Fibroblast of mammary gland (primary cell): ENCODE measurements around the gene ADRA1B.
"Not testable (repeated sequence)": the region's sequence is repeated elsewhere in the genome, so short reads cannot be mapped to it uniquely, and the experiment has no call there.

Experiments used
- DNase-seq: peaks from one replicate; pipeline ENCODE4 v3.0.0-alpha.2; 2010; ENCODE audit warnings: low read depth
- H3K4me3 ChIP-seq: 2 replicates; pipeline ENCODE4 v1.5.1; 2011; ENCODE audit warnings: low read depth, mild to moderate bottlenecking, low read length, moderate library complexity; ENCODE audit not compliant: control insufficient read depth
- CTCF ChIP-seq: conservative IDR thresholded peaks from 2 replicates; pipeline ENCODE4 v1.5.1; 2011; ENCODE audit warnings: low read depth, low read length, inconsistent platforms; ENCODE audit not compliant: control insufficient read depth, insufficient read depth

Gene ADRA1B

DNA sequence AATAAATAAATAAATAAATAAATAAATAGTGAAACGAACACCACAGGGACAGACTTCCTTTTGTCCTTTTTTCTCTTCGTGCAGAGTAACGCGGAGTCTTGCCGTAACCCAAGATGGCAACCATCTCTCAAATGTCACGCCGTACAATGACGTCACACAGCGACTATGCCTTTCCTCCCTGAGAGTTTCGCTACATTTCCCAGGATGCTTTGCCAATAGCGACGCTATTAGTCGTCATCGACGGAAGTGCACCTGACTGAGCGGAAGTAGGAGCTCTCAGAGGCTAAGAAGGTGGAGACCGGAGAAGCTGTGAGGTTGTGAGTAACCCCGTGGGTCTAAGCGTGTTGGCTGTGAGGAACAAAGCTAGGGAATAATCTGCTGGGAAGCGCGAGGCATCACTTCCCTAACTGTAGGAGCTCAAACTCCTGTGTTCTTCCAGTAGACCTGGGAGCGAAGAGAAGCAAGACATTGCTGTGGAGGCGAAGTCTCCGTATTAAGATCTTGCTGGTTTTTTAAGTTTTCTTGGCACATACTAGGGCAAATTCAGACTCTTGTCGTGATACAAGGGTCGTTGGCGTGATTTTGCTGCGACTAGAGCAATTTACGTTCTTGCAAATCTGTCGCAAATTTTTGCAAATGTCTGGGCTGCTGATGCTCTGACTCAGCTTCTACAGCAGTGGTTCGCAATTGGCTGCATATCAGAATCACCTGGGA lies 92.8 kb downstream of the ADRA1B start, which contains the start of gene TTC1:
TSS of gene TTC1 (plus strand) at position 263 of the 714 bp plus-strand sequence. CDS start 1,390 bp downstream, outside the sequence.
- TF ChIP-seq CTCF, result no peak
- peak; percentile 100 for DNase-seq
- H3K4me3 ChIP-seq, result peak within 1 kb of the TSS; percentile 73

GRCh38 chr5:160009591-160009989 lies 93.3 kb downstream of the ADRA1B start:
- TF ChIP-seq CTCF, result no peak
- peak overlapping the region; percentile 73 for H3K4me3 ChIP-seq
- DNase-seq, result no peak

DNA sequence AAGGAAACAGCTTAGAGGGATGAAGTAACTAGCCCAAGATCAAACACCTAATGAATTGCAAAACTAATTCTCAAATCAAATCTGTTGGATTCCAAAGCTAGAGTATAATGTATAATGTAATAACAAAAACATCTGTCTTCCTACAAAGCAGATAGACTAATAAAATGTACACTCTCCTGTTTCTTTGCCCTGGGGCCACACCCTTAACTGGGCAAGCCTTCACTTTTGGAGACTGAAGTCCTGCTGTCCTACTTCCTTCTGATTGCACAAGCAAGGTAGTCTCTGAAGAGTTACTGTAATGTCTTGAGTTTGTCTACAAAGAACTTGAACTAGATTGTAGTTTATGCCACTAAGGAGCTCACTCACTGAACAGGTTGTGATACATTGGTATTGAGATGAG lies 95.2 kb downstream of the ADRA1B start:
- H3K4me3 ChIP-seq, result no peak overlapping the region
- TF ChIP-seq CTCF, result no peak
- DNase-seq, result no peak

DNA sequence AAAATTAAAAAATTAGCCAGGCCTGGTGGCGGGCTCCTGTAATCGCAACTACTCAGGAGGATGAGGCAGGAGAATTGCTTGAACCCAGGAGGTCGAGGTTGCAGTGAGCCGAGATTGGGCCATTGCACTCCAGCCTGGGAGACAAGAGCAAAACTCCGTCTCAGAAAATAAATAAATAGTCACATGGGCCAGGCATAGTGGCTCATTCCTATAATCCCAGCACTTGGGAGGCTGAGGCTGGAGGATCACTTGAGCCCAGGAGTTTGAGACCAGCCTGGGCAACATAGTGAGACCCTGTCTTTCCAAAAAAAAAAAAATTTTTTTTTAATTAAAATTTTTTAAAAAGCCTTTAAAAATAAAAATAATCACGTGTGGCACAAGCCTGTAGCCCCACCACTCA lies 97.9 kb downstream of the ADRA1B start:
- not testable (repeated sequence) for DNase-seq, H3K4me3 ChIP-seq

GRCh38 chr5:160018945-160019625 lies 102.8 kb downstream of the ADRA1B start:
- H3K4me3 ChIP-seq, result no peak overlapping the region
- TF ChIP-seq CTCF, result no peak
- DNase-seq, result no peak

GRCh38 chr5:160020266-160020770 lies 104.0 kb downstream of the ADRA1B start:
- no peak for TF ChIP-seq CTCF
- DNase-seq, result no peak
- no peak overlapping the region for H3K4me3 ChIP-seq

- no peak for TF ChIP-seq CTCF
- no peak for DNase-seq
- H3K4me3 ChIP-seq, result no peak overlapping the region
Observed at GRCh38 chr5:160020964-160021363, 104.7 kb downstream of the ADRA1B start.
